ENCODE measurements around the gene CBX6. TPM values are rescaled to one million over a fixed set of nuclear protein-coding genes. Genes with fewer than 3 reads are reported as not detected.

Gene CBX6
- total RNA-seq, 1 donor, result 66.5 TPM

DNA sequence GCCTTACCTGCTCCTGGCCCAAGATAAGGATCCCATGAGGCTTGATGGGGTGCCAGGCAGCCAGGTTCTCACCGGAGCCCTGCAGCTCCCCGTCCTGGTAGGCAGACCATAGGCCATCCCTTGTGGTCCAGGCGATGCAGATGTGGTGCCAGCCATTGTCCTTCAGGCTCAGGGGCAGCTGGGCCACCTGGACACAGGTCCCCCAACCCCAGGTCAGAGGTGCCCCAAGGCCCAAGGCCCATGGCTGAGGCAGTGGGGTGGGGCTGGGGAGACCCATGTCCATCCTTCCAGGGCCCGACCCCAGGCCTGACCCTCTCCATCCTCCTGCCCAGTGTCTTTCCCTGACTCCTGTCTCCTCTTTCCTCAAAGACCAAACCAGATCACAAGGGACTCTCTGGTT, 48.9 kb downstream of the CBX6 start:
- H3K4me3 ChIP-seq (ENCODE audit: low read depth, low read length), result no peak overlapping the region
- no peak for DNase-seq (ENCODE audit: low read depth)
- TF ChIP-seq, protein P1, sequence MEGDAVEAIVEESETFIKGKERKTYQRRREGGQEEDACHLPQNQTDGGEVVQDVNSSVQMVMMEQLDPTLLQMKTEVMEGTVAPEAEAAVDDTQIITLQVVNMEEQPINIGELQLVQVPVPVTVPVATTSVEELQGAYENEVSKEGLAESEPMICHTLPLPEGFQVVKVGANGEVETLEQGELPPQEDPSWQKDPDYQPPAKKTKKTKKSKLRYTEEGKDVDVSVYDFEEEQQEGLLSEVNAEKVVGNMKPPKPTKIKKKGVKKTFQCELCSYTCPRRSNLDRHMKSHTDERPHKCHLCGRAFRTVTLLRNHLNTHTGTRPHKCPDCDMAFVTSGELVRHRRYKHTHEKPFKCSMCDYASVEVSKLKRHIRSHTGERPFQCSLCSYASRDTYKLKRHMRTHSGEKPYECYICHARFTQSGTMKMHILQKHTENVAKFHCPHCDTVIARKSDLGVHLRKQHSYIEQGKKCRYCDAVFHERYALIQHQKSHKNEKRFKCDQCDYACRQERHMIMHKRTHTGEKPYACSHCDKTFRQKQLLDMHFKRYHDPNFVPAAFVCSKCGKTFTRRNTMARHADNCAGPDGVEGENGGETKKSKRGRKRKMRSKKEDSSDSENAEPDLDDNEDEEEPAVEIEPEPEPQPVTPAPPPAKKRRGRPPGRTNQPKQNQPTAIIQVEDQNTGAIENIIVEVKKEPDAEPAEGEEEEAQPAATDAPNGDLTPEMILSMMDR (IDR thresholded peaks at IDR 0.05; ENCODE audit: insufficient read depth, low read depth, low read length), result no peak

DNA sequence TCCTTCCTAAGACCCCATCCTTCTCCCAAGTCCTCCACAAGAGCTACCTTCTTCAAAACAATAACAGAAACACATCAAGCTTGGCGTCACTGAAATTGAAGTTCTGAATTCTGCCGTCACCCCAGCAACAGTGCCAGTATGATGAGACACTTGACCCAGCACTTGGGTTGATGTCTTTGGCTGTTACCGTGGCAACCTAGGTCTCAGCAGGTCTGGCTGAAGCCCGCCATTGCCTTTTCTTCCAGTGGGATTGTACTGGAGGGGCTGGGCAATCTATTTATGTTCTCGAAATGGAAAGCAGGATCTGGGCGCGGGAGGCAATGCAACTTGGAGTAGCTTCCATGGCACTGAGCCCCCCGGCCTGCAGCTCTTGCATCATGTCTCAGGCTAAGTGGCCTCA, 52.0 kb downstream of the CBX6 start:
- TF ChIP-seq, protein P1 (IDR thresholded peaks at IDR 0.05; ENCODE audit: insufficient read depth, low read depth, low read length), result no peak
- H3K4me3 ChIP-seq (ENCODE audit: low read depth, low read length), result no peak overlapping the region
- DNase-seq (ENCODE audit: low read depth), result no peak

DNA sequence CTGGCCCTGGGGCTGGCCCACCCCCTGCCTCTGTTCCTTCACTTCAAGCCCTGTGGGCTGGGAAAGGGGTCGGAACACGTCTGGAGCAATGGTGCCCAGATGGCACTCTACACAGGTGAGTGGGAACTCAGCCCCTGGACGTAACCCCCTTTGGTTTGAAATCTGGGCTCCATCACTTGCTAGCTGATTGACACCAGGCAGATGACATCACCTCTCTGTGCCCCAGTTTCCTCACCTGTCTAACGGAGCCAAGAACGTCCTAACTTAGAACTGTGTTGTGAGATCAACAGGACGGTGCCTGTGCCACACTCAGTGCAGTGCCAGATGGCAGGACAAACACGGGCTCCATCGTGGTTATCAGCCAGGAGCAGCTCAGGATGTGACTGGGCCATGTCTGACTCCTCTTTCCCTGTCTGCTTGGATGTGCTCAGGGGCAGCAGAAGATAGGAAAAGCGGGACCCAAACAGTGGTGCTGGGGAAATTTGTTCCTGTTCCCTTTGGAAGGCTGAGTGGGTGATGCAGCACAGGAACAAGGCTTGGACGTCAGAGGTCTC, 52.6 kb downstream of the CBX6 start:
- no peak for DNase-seq (ENCODE audit: low read depth)
- TF ChIP-seq, protein P1 (IDR thresholded peaks at IDR 0.05; ENCODE audit: insufficient read depth, low read depth, low read length), result no peak
- H3K4me3 ChIP-seq (ENCODE audit: low read depth, low read length), result no peak overlapping the region

DNA sequence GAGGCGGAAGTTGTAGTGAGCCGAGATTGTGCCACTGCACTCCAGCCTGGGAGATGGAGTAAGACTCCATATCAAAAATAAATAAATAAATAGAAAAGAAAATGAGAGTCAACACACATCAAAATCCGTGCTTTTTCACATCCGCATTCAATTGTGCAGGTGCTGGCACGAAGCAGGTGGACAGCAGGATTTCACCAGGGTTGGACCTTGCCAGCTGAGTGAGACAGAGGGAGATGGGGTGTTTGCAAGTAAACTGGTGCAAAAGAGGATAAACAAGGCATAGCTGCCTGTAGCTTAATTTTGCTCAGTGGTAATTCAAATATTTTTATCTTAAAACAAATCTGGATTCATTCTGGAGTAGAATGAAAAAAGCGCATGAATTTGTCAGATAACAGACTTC, 54.8 kb downstream of the CBX6 start:
- DNase-seq (ENCODE audit: low read depth), result no peak
- TF ChIP-seq, protein P1 (IDR thresholded peaks at IDR 0.05; ENCODE audit: insufficient read depth, low read depth, low read length), result no peak
- H3K4me3 ChIP-seq (ENCODE audit: low read depth, low read length), result no peak overlapping the region

DNA sequence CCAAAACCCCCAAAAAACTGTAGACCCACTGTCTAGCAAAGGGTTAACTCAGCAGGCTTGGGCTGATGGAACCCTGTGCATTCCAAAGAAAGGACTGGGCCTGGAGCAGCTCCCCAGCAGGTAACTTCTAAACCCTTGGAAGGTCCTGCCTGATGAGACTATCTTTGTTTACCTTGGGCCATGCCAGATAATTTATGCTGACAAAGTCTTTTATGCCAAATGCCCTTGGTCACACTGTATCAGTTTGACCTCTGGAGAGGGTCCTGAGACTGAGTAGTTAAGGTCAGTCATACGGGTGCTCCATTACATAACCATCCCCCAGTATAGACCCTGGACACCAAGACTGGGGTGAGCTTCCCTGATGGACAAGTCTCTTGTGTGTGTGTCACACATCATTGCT, 56.2 kb downstream of the CBX6 start:
- TF ChIP-seq, protein P1 (IDR thresholded peaks at IDR 0.05; ENCODE audit: insufficient read depth, low read depth, low read length), result no peak
- no peak overlapping the region for H3K4me3 ChIP-seq (ENCODE audit: low read depth, low read length)
- no peak for DNase-seq (ENCODE audit: low read depth)

Other genes with a start within 250 kb of the CBX6 start
- 1.3 and 1.9 TPM in 2 replicates for gene FAM227A, start 215.8 kb downstream of the CBX6 start, total RNA-seq
- 12.2 and 20.7 TPM in 2 replicates for gene CBY1, start 215.6 kb downstream of the CBX6 start, total RNA-seq
- gene TOMM22, start 190.3 kb downstream of the CBX6 start, total RNA-seq, result 60.6 and 88.9 TPM in 2 replicates
- 53.5 and 62.2 TPM in 2 replicates for gene JOSD1, start 171.3 kb downstream of the CBX6 start, total RNA-seq
- 31.2 and 35.4 TPM in 2 replicates for gene GTPBP1, start 166.3 kb downstream of the CBX6 start, total RNA-seq
- 64.3 and 99.9 TPM in 2 replicates for gene SUN2, start 116.2 kb downstream of the CBX6 start, total RNA-seq
- gene DNAL4, start 78.1 kb downstream of the CBX6 start, total RNA-seq, result 10.3 and 11.2 TPM in 2 replicates
- 0.64 and 0.86 TPM in 2 replicates for gene NPTXR, start 28.2 kb downstream of the CBX6 start, total RNA-seq
- not detected in 2 replicates for gene APOBEC3A, start 85.4 kb upstream of the CBX6 start, total RNA-seq
- 2.2 and 3.2 TPM in 2 replicates for gene APOBEC3B, start 110.1 kb upstream of the CBX6 start, total RNA-seq
- 11.9 and 16.4 TPM in 2 replicates for gene APOBEC3C, start 142.0 kb upstream of the CBX6 start, total RNA-seq
- 2.9 and 4.3 TPM in 2 replicates for gene APOBEC3D, start 148.9 kb upstream of the CBX6 start, total RNA-seq
- 4.8 and 5.6 TPM in 2 replicates for gene APOBEC3F, start 168.6 kb upstream of the CBX6 start, total RNA-seq
- 11.6 and 12.1 TPM in 2 replicates for gene APOBEC3G, start 205.1 kb upstream of the CBX6 start, total RNA-seq
- gene APOBEC3H, start 225.0 kb upstream of the CBX6 start, total RNA-seq, result not detected in 2 replicates

Data from fibroblast of villous mesenchyme (primary cell).